Stimulated activated naive CD8-positive, alpha-beta T cell treated with anti-CD3 and anti-CD28 coated beads, Interleukin-15, amount 100 ng/mL, for 72 hours (primary cell): ENCODE results near the gene BHLHE41.

ENCODE experiments used
- ATAC-seq: fragments of 150-1000 bp; cut with Tn5 transposase; 2 replicates; pipeline ENCODE4 v1.10.0; 2021; ENCODE audit warnings: mild to moderate bottlenecking, moderate library complexity
- DNase-seq, 2 donors: peaks; one replicate each; pipeline ENCODE4 v3.0.0; 2021 to 2022
- H3K27ac Mint-ChIP-seq, 2 donors: one replicate each; pipeline ENCODE4 v1.8.0; 2022; ENCODE audit warnings: mild to moderate bottlenecking in 2 of 2, mixed read lengths in 2 of 2, moderate library complexity in 2 of 2
- H3K27me3 Mint-ChIP-seq: one replicate; pipeline ENCODE4 v1.8.0; 2022; ENCODE audit warnings: mixed read lengths
- H3K4me1 Mint-ChIP-seq: one replicate; pipeline ENCODE4 v1.8.0; 2022; ENCODE audit warnings: mild to moderate bottlenecking, mixed read lengths
- H3K4me3 Mint-ChIP-seq, 2 donors: one replicate each; pipeline ENCODE4 v1.8.0; 2022; ENCODE audit warnings: mild to moderate bottlenecking in 2 of 2, mixed read lengths in 2 of 2, moderate library complexity in 1 of 2
- H3K9me3 Mint-ChIP-seq, 2 donors: one replicate each; pipeline ENCODE4 v1.8.0; 2022; ENCODE audit warnings: mixed read lengths in 2 of 2

Gene BHLHE41

GRCh38 chr12:26122681-26123481 lies 2.0 kb downstream of the BHLHE41 start:
- H3K27ac Mint-ChIP-seq, result no peak overlapping the region
- peaks cover 97% of the 10 kb centered on the region for H3K27me3 Mint-ChIP-seq
- no peaks in the 10 kb centered on the region for H3K9me3 Mint-ChIP-seq
- DNase-seq, result peak; percentile 22 to 34
- peak overlapping the region; percentile 73 to 81 for H3K4me3 Mint-ChIP-seq
- peak; percentile 44 for ATAC-seq
- peaks cover 39% of the 10 kb centered on the region for H3K4me1 Mint-ChIP-seq

GRCh38 chr12:26122061-26122680 lies 2.7 kb downstream of the BHLHE41 start:
- peak in 1 of 2 donors; percentile 36 for DNase-seq
- Mint-ChIP-seq H3K4me1 (peaks cover 39% of the 10 kb centered on the region), H3K9me3 (no peaks in the 10 kb centered on the region), H3K4me3 (peak overlapping the region; percentile 75 to 81), H3K27me3 (peaks cover 97% of the 10 kb centered on the region), H3K27ac (no peak overlapping the region)
- peak; percentile 60 for ATAC-seq

GRCh38 chr12:26121323-26122060 lies 3.3 kb downstream of the BHLHE41 start:
- Mint-ChIP-seq H3K4me1 (peaks cover 39% of the 10 kb centered on the region), H3K9me3 (no peaks in the 10 kb centered on the region), H3K27me3 (peaks cover 97% of the 10 kb centered on the region), H3K4me3 (peak overlapping the region; percentile 75 to 79), H3K27ac (no peak overlapping the region)
- no peak for ATAC-seq
- no peak for DNase-seq

GRCh38 chr12:26120561-26121274 lies 4.1 kb downstream of the BHLHE41 start:
- Mint-ChIP-seq H3K27ac (no peak overlapping the region), H3K4me3 (no peak overlapping the region), H3K4me1 (peaks cover 35% of the 10 kb centered on the region), H3K9me3 (no peaks in the 10 kb centered on the region), H3K27me3 (peaks cover 96% of the 10 kb centered on the region)
- ATAC-seq (no peak), DNase-seq (no peak)

- peaks cover 89% of the 10 kb centered on the region for H3K27me3 Mint-ChIP-seq
- H3K4me3 Mint-ChIP-seq, result no peak overlapping the region
- no peaks in the 10 kb centered on the region for H3K9me3 Mint-ChIP-seq
- no peak for ATAC-seq
- H3K27ac Mint-ChIP-seq, result no peak overlapping the region
- DNase-seq, result no peak
- peaks cover 26% of the 10 kb centered on the region for H3K4me1 Mint-ChIP-seq
Observed at GRCh38 chr12:26119391-26119989, 5.3 kb downstream of the BHLHE41 start.

GRCh38 chr12:26118308-26118707 lies 6.5 kb downstream of the BHLHE41 start:
- H3K4me1 Mint-ChIP-seq, result peaks cover 29% of the 10 kb centered on the region
- no peaks in the 10 kb centered on the region for H3K9me3 Mint-ChIP-seq
- H3K27ac Mint-ChIP-seq, result no peak overlapping the region
- H3K27me3 Mint-ChIP-seq, result peaks cover 77% of the 10 kb centered on the region
- ATAC-seq (no peak), DNase-seq (no peak)
- H3K4me3 Mint-ChIP-seq, result no peak overlapping the region

GRCh38 chr12:26116829-26117715 lies 7.8 kb downstream of the BHLHE41 start:
- H3K27me3 Mint-ChIP-seq, result peaks cover 76% of the 10 kb centered on the region
- peaks cover 21% of the 10 kb centered on the region for H3K4me1 Mint-ChIP-seq
- DNase-seq (no peak), ATAC-seq (no peak)
- H3K4me3 Mint-ChIP-seq, result no peak overlapping the region
- no peak overlapping the region for H3K27ac Mint-ChIP-seq
- H3K9me3 Mint-ChIP-seq, result no peaks in the 10 kb centered on the region

- Mint-ChIP-seq H3K4me1 (peaks cover 13% of the 10 kb centered on the region), H3K9me3 (no peaks in the 10 kb centered on the region), H3K27me3 (peaks cover 69% of the 10 kb centered on the region), H3K27ac (peak overlapping the region in 1 of 2 donors; percentile 89), H3K4me3 (peak overlapping the region; percentile 63 to 75)
- DNase-seq, result no peak
- ATAC-seq, result no peak
Observed at GRCh38 chr12:26114720-26115401, 10.0 kb downstream of the BHLHE41 start.

- Mint-ChIP-seq H3K4me3 (peak overlapping the region; percentile 77 to 80), H3K27ac (peak overlapping the region; percentile 81 to 89), H3K9me3 (no peaks in the 10 kb centered on the region), H3K27me3 (peaks cover 62% of the 10 kb centered on the region), H3K4me1 (peaks cover 13% of the 10 kb centered on the region)
- peak; percentile 91 for ATAC-seq
- peak; percentile 66 to 71 for DNase-seq
Observed at GRCh38 chr12:26113853-26114719, 10.8 kb downstream of the BHLHE41 start.

GRCh38 chr12:26113181-26113654 lies 11.6 kb downstream of the BHLHE41 start:
- H3K4me3 Mint-ChIP-seq, result peak overlapping the region; percentile 77 to 80
- H3K27me3 Mint-ChIP-seq, result peaks cover 56% of the 10 kb centered on the region
- ATAC-seq, result no peak
- no peak for DNase-seq
- no peaks in the 10 kb centered on the region for H3K9me3 Mint-ChIP-seq
- peaks cover 13% of the 10 kb centered on the region for H3K4me1 Mint-ChIP-seq
- H3K27ac Mint-ChIP-seq, result no peak overlapping the region

GRCh38 chr12:26112703-26113147 lies 12.1 kb downstream of the BHLHE41 start:
- H3K4me1 Mint-ChIP-seq, result peaks cover 13% of the 10 kb centered on the region
- peak overlapping the region in 1 of 2 donors; percentile 9 for H3K4me3 Mint-ChIP-seq
- DNase-seq (no peak), ATAC-seq (no peak)
- peaks cover 51% of the 10 kb centered on the region for H3K27me3 Mint-ChIP-seq
- no peaks in the 10 kb centered on the region for H3K9me3 Mint-ChIP-seq
- no peak overlapping the region for H3K27ac Mint-ChIP-seq

GRCh38 chr12:26112232-26112631 lies 12.6 kb downstream of the BHLHE41 start:
- Mint-ChIP-seq H3K27me3 (peaks cover 46% of the 10 kb centered on the region), H3K9me3 (no peaks in the 10 kb centered on the region), H3K27ac (no peak overlapping the region), H3K4me3 (peak overlapping the region in 1 of 2 donors; percentile 9), H3K4me1 (peaks cover 13% of the 10 kb centered on the region)
- DNase-seq (no peak), ATAC-seq (no peak)
